Left ventricle myocardium superior (tissue), 1 donor: Measurements from ENCODE around the gene PRTG. TPM values are rescaled to one million over a fixed set of nuclear protein-coding genes. Genes with fewer than 3 reads are reported as not detected.
"Not testable (repeated sequence)": the region's sequence is repeated elsewhere in the genome, so short reads cannot be mapped to it uniquely, and the experiment has no call there.

Source experiments
- ATAC-seq: fragments of 200-7000 bp; cut with Tn5 transposase; one replicate; pipeline ENCODE4 v1.9.1; 2020; ENCODE audit warnings: mild to moderate bottlenecking, moderate library complexity
- DNase-seq: peaks from one replicate; pipeline ENCODE4 v3.0.0-alpha.2; 2020
- intact Hi-C: fragments of 100-400 bp; cut with micrococcal nuclease; formaldehyde crosslinking; loops from one replicate; pipeline ENCODE4 v1.11.0; 2022
- total RNA-seq: library from RNA; stranded (reverse); fragmentation: NEBNext Ultra II Directional; extraction: Animal tissue kit (Norgen Biotek cat#: 25700); gene quantifications from one replicate; pipeline ENCODE4 v1.2.1, GENCODE V29; 2021
- donor health status: DM: no; HTN: yes; CAD: no; lungs with severe emphysema.

Gene PRTG
- total RNA-seq, 1 donor from 2014 or later: 0.77 TPM

- ATAC-seq, intact Hi-C loops, DNase-seq: not testable (repeated sequence)
These were observed 10.5 kb upstream of the PRTG start for GRCh38 chr15:55753433-55753832.

GRCh38 chr15:55750706-55751105 is 7.8 kb upstream of the PRTG start:
- intact Hi-C loops: no loop called here
- ATAC-seq (no peak), DNase-seq (no peak)

- intact Hi-C loops: no loop called here
- no peak for ATAC-seq
These were observed 1.0 kb upstream of the PRTG start for GRCh38 chr15:55743729-55744655.

GRCh38 chr15:55742498-55742926 is 440 bp downstream of the PRTG start:
- peak; percentile 66 for ATAC-seq
- peak; percentile 43 for DNase-seq
- intact Hi-C loops: no loop called here

More at GRCh38 chr15:55743729-55744655, 1.0 kb upstream of the PRTG start:
- no peak for DNase-seq

GRCh38 chr15:55741833-55742497 is 987 bp downstream of the PRTG start:
- ATAC-seq (no peak), DNase-seq (peak; percentile 52)
- intact Hi-C loops: no loop called here

- no peak for ATAC-seq
- DNase-seq: no peak
- intact Hi-C loops: no loop called here
These were observed 1.7 kb downstream of the PRTG start for GRCh38 chr15:55740981-55741832.

GRCh38 chr15:55740359-55740878 is 2.5 kb downstream of the PRTG start:
- intact Hi-C loops: no loop called here
- ATAC-seq (no peak), DNase-seq (no peak)

GRCh38 chr15:55739641-55740040 is 3.3 kb downstream of the PRTG start:
- ATAC-seq: no peak
- intact Hi-C loops: no loop called here

GRCh38 chr15:55738715-55739114 is 4.2 kb downstream of the PRTG start:
- ATAC-seq (no peak), DNase-seq (no peak)
- intact Hi-C loops: no loop called here

More at GRCh38 chr15:55739641-55740040, 3.3 kb downstream of the PRTG start:
- DNase-seq: no peak

- peak; percentile 52 for ATAC-seq
- DNase-seq: no peak
- intact Hi-C loops: no loop called here
These were observed 5.6 kb downstream of the PRTG start for GRCh38 chr15:55737373-55737772.

- DNase-seq (no peak), ATAC-seq (no peak)
- intact Hi-C loops: no loop called here
These were observed 6.2 kb downstream of the PRTG start for GRCh38 chr15:55736756-55737155.

GRCh38 chr15:55734641-55735040 is 8.3 kb downstream of the PRTG start:
- ATAC-seq (no peak), DNase-seq (no peak)
- intact Hi-C loops: no loop called here

GRCh38 chr15:55733461-55733860 is 9.5 kb downstream of the PRTG start:
- intact Hi-C loops, ATAC-seq, DNase-seq: not testable (repeated sequence)

GRCh38 chr15:55721554-55722185 is 21.3 kb downstream of the PRTG start:
- ATAC-seq (no peak), DNase-seq (no peak)
- intact Hi-C loops: no loop called here

- intact Hi-C loops: no loop called here
- DNase-seq (no peak), ATAC-seq (no peak)
These were observed 27.4 kb downstream of the PRTG start for GRCh38 chr15:55715355-55716076.

- ATAC-seq (no peak), DNase-seq (no peak)
- intact Hi-C loops: no loop called here
These were observed 28.9 kb downstream of the PRTG start for GRCh38 chr15:55714064-55714463.

GRCh38 chr15:55712363-55712762 is 30.6 kb downstream of the PRTG start:
- intact Hi-C loops: no loop called here
- DNase-seq: no peak
- no peak for ATAC-seq

GRCh38 chr15:55710286-55710685 is 32.7 kb downstream of the PRTG start:
- DNase-seq: no peak
- no peak for ATAC-seq
- intact Hi-C loops: no loop called here
